H1 (cell line): ENCODE results near the gene STXBP6. TPM values are rescaled to one million over a fixed set of nuclear protein-coding genes. Genes with fewer than 3 reads are reported as not detected.

Source experiments
- CTCF ChIA-PET: fragments of 300-600 bp; sonication (Branson Sonifier 250); formaldehyde crosslinking; loops from one replicate; lab custom pipeline; 2021; ENCODE audit not compliant: partially characterized antibody; lab: Charles Lee
- POLR2A ChIA-PET: fragments of 300-600 bp; sonication (Branson Sonifier 250); formaldehyde crosslinking; loops from one replicate; lab custom pipeline; 2021; ENCODE audit warnings: inconsistent platforms; ENCODE audit not compliant: partially characterized antibody; lab: Charles Lee
- DNase-seq, 2 experiments: peaks; one replicate each; pipeline versions ENCODE4 v3.0.0 to v3.0.0-alpha.2; 2010 to 2022; ENCODE audit warnings: low spot score in 2 of 2, low read depth in 1 of 2, mixed read lengths in 1 of 2
- FAIRE-seq: peaks from 2 replicates; lab custom pipeline; 2011; peaks lifted over from hg19 to GRCh38; lab: Jason Lieb, UNC
- H2AFZ ChIP-seq: 2 replicates; pipeline ENCODE4 v1.8.1; 2012; ENCODE audit warnings: low read length, inconsistent platforms
- H2AK5ac ChIP-seq: 2 replicates; pipeline ENCODE4 v1.6.1; 2013; ENCODE audit warnings: low read depth, low read length
- H2BK120ac ChIP-seq: replicated peaks from 2 replicates; pipeline ENCODE3; 2013; ENCODE audit warnings: low read depth, low read length, inconsistent platforms
- H2BK12ac ChIP-seq: 2 replicates; pipeline ENCODE4 v1.6.1; 2013; ENCODE audit warnings: low read depth, low read length
- H2BK15ac ChIP-seq: 2 replicates; pipeline ENCODE4 v1.6.1; 2013; ENCODE audit warnings: low read length
- H2BK20ac ChIP-seq: 2 replicates; pipeline ENCODE4 v1.6.1; 2013; ENCODE audit warnings: low read length
- H2BK5ac ChIP-seq: 2 replicates; pipeline ENCODE4 v1.6.1; 2013; ENCODE audit warnings: low read depth, low read length
- H3K14ac ChIP-seq: 2 replicates; pipeline ENCODE4 v1.6.1; 2013; ENCODE audit warnings: inconsistent platforms; ENCODE audit not compliant: insufficient read length
- H3K18ac ChIP-seq: 2 replicates; pipeline ENCODE4 v1.6.1; 2013; ENCODE audit warnings: low read length; ENCODE audit errors: extremely low read depth
- H3K23ac ChIP-seq: 2 replicates; pipeline ENCODE4 v1.6.1; 2013; ENCODE audit warnings: inconsistent platforms; ENCODE audit not compliant: insufficient read length
- H3K23me2 ChIP-seq: 2 replicates; pipeline ENCODE4 v1.6.1; 2013; ENCODE audit warnings: low read depth, low read length
- H3K27ac ChIP-seq: 2 replicates; pipeline ENCODE4 v1.6.1; 2011; ENCODE audit warnings: low read depth, low read length, inconsistent platforms
- H3K27me3 ChIP-seq, 4 experiments: replicated peaks in 1 of 4; 1 replicate in 1 of 4; 2 replicates in 3 of 4; pipeline versions ENCODE4 v1.6.1 to v1.8.1; 2011 to 2013; ENCODE audit warnings: low read length in 3 of 4, mild to moderate bottlenecking in 3 of 4, inconsistent platforms in 2 of 4, mixed read lengths in 2 of 4, moderate library complexity in 1 of 4; ENCODE audit not compliant: control insufficient read depth in 3 of 4, insufficient read depth in 3 of 4; ENCODE audit errors: extremely low read depth in 1 of 4
- H3K36me3 ChIP-seq, 4 experiments: 2 replicates each; pipeline versions ENCODE4 v1.6.1 to v1.8.1; 2011 to 2013; ENCODE audit warnings: mild to moderate bottlenecking in 4 of 4, low read length in 3 of 4, moderate library complexity in 2 of 4, control low read depth in 1 of 4, inconsistent platforms in 1 of 4; ENCODE audit not compliant: insufficient read depth in 4 of 4, control insufficient read depth in 2 of 4
- H3K4ac ChIP-seq: replicated peaks from 2 replicates; pipeline ENCODE3; 2013; ENCODE audit warnings: low read length, low read depth, mixed read lengths, inconsistent platforms; ENCODE audit not compliant: insufficient read length
- H3K4me1 ChIP-seq, 4 experiments: replicated peaks in 1 of 4; 1 replicate in 1 of 4; 2 replicates in 3 of 4; pipeline versions ENCODE4 v1.6.1 to v1.8.1; 2011 to 2013; ENCODE audit warnings: low read length in 3 of 4, inconsistent platforms in 2 of 4, mixed read lengths in 1 of 4; ENCODE audit not compliant: insufficient read depth in 4 of 4, control insufficient read depth in 3 of 4
- H3K4me2 ChIP-seq, 2 experiments: 2 replicates each; pipeline versions ENCODE4 v1.6.1 to v1.8.1; 2011 to 2013; ENCODE audit warnings: low read depth in 2 of 2, low read length in 2 of 2, control low read depth in 1 of 2, inconsistent platforms in 1 of 2, mild to moderate bottlenecking in 1 of 2; ENCODE audit not compliant: insufficient read depth in 1 of 2
- H3K4me3 ChIP-seq, 4 experiments: fragments of 200-600, 300-600 bp in 1 of 4; sonication (generic), shearing (Covaris generic), sonication (Bioruptor Twin) in 1 of 4; 2 replicates each; pipeline versions ENCODE4 v1.5.1 to v1.8.1; 2011 to 2016; ENCODE audit warnings: low read length in 4 of 4, low read depth in 3 of 4, control low read depth in 2 of 4, inconsistent platforms in 2 of 4, mild to moderate bottlenecking in 2 of 4, mixed read lengths in 1 of 4, moderate library complexity in 1 of 4; ENCODE audit not compliant: insufficient read depth in 2 of 4; ENCODE audit errors: extremely low read depth in 1 of 4
- H3K56ac ChIP-seq: replicated peaks from 2 replicates; pipeline ENCODE3; 2013; ENCODE audit warnings: low read depth, mild to moderate bottlenecking, mixed read lengths, low read length, inconsistent platforms; ENCODE audit not compliant: insufficient read length
- H3K79me1 ChIP-seq: 2 replicates; pipeline ENCODE4 v1.6.1; 2013; ENCODE audit warnings: low read depth, low read length, control low read depth
- H3K79me2 ChIP-seq, 2 experiments: 2 replicates each; pipeline versions ENCODE4 v1.6.1 to v1.8.1; 2012 to 2013; ENCODE audit warnings: low read length in 2 of 2, mild to moderate bottlenecking in 2 of 2, inconsistent platforms in 1 of 2; ENCODE audit not compliant: insufficient read depth in 2 of 2, control insufficient read depth in 1 of 2
- H3K9ac ChIP-seq, 4 experiments: replicated peaks in 1 of 4; 1 replicate in 1 of 4; 2 replicates in 3 of 4; pipeline versions ENCODE4 v1.6.1 to v1.8.1; 2011 to 2013; ENCODE audit warnings: low read depth in 3 of 4, low read length in 3 of 4, control low read depth in 2 of 4, mild to moderate bottlenecking in 2 of 4, moderate library complexity in 2 of 4, inconsistent platforms in 1 of 4; ENCODE audit errors: extremely low read depth in 1 of 4
- H3K9me3 ChIP-seq, 2 experiments: 2 replicates each; pipeline versions ENCODE4 v1.6.1 to v1.8.1; 2012 to 2013; ENCODE audit warnings: mild to moderate bottlenecking in 2 of 2, moderate library complexity in 2 of 2, control low read depth in 1 of 2, inconsistent platforms in 1 of 2, low read depth in 1 of 2, low read length in 1 of 2, mixed read lengths in 1 of 2; ENCODE audit not compliant: insufficient read depth in 2 of 2
- H4K20me1 ChIP-seq, 2 experiments: replicated peaks in 1 of 2; 2 replicates each; pipeline versions ENCODE3 to v1.8.1; 2011 to 2013; ENCODE audit warnings: inconsistent platforms in 2 of 2, low read length in 2 of 2, mild to moderate bottlenecking in 1 of 2; ENCODE audit not compliant: insufficient read depth in 2 of 2, control insufficient read depth in 1 of 2
- H4K5ac ChIP-seq: 2 replicates; pipeline ENCODE4 v1.6.1; 2013; ENCODE audit warnings: low read length, low read depth, mixed read lengths, inconsistent platforms; ENCODE audit not compliant: insufficient read length
- H4K8ac ChIP-seq: 2 replicates; pipeline ENCODE4 v1.8.0; 2013; ENCODE audit warnings: mild to moderate bottlenecking, moderate library complexity, low read length, inconsistent platforms; ENCODE audit not compliant: insufficient read depth; ENCODE audit errors: extremely low read depth
- H4K91ac ChIP-seq: replicated peaks from 2 replicates; pipeline ENCODE3; 2013; ENCODE audit warnings: low read length, mixed read lengths, inconsistent platforms; ENCODE audit not compliant: insufficient read length
- BCL11A ChIP-seq, 2 experiments: IDR thresholded peaks; one replicate each; pipeline ENCODE4 v1.6.1; 2011; ENCODE audit warnings: low read depth in 2 of 2, low read length in 2 of 2, mild to moderate bottlenecking in 2 of 2
- CHD1 ChIP-seq: IDR thresholded peaks from 2 replicates; pipeline ENCODE4 v1.6.1; 2012; ENCODE audit warnings: low read depth, low read length, improper control_type of control experiment
- HDAC6 ChIP-seq: IDR thresholded peaks from one replicate; pipeline ENCODE4 v1.7.1; 2012; ENCODE audit warnings: low read depth, mild to moderate bottlenecking, inconsistent platforms, low read length, moderate library complexity
- KDM4A ChIP-seq: IDR thresholded peaks from one replicate; pipeline ENCODE4 v1.7.1; 2012; ENCODE audit warnings: low read depth, mild to moderate bottlenecking, moderate library complexity, low read length, inconsistent platforms; ENCODE audit not compliant: severe bottlenecking
- POU5F1 ChIP-seq: IDR thresholded peaks from 2 replicates; pipeline ENCODE4 v1.6.1; 2011; ENCODE audit warnings: low read depth, mild to moderate bottlenecking, low read length, moderate library complexity
- SAP30 ChIP-seq: fragments of 300-600 bp; sonication (generic); IDR thresholded peaks from 2 replicates; pipeline ENCODE4 v1.7.1; 2012; ENCODE audit warnings: low read length, moderate library complexity, mild to moderate bottlenecking, inconsistent platforms; ENCODE audit not compliant: insufficient read depth, insufficient replicate concordance
- SIX5 ChIP-seq: IDR thresholded peaks from 2 replicates; pipeline ENCODE4 v1.6.1; 2011; ENCODE audit warnings: mild to moderate bottlenecking, low read depth, low read length
- SP2 ChIP-seq: IDR thresholded peaks from 2 replicates; pipeline ENCODE4 v1.6.1; 2012; ENCODE audit warnings: mild to moderate bottlenecking, low read length, inconsistent platforms
- TBP ChIP-seq: IDR thresholded peaks from 2 replicates; pipeline ENCODE4 v1.6.1; 2011; ENCODE audit warnings: low read depth, low read length, improper control_type of control experiment
- TCF12 ChIP-seq: IDR thresholded peaks from 2 replicates; pipeline ENCODE4 v1.6.1; 2011; ENCODE audit warnings: low read depth, mild to moderate bottlenecking, low read length
- WGBS, 2 experiments: shearing (Covaris generic) in 1 of 2; methylation state at CpG; one replicate each; pipeline versions ENCODE4 v1.1.6 to v1.1.7; 2013 to 2015; ENCODE audit warnings: low lambda C conversion rate in 2 of 2, mixed read lengths in 2 of 2, inconsistent platforms in 1 of 2, low coverage in 1 of 2, missing lambda C conversion rate in 1 of 2; ENCODE audit not compliant: insufficient replicate concordance in 2 of 2, insufficient coverage in 1 of 2, insufficient read length in 1 of 2; ENCODE audit errors: extremely low coverage in 1 of 2, missing lambda C conversion rate in 1 of 2; 5-methylcytosine and 5-hydroxymethylcytosine counted together
- polyA plus RNA-seq, 7 experiments: library from polyadenylated mRNA; depleted of rRNA in 3 of 7; stranded (reverse) in 5 of 7; unstranded in 2 of 7; fragments of >200 nt in 5 of 7; fragments of 200-250 nt in 2 of 7; gene quantifications; 1 replicate in 5 of 7; 2 replicates in 1 of 7; 4 replicates in 1 of 7; pipeline versions ENCODE4 v1.2.1 to v1.2.3, GENCODE V29; 2011 to 2013; ENCODE audit warnings: missing spikeins in 2 of 7, mixed read lengths in 2 of 7
- total RNA-seq: library from RNA; stranded (reverse); fragmentation: NEBNext Ultra II Directional; extraction: Animal tissue kit (Norgen Biotek cat#: 25700); gene quantifications from 2 replicates; pipeline ENCODE4 v1.2.1, GENCODE V29; 2021
- TF ChIP-seq, protein P1 (sequence below), 3 experiments: IDR thresholded peaks; 1 replicate in 2 of 3; 2 replicates in 1 of 3; pipeline versions ENCODE4 v1.5.1 to v1.6.1; 2011; ENCODE audit warnings: low read length in 3 of 3, mild to moderate bottlenecking in 3 of 3, inconsistent platforms in 2 of 3, low read depth in 1 of 3, moderate library complexity in 1 of 3; ENCODE audit not compliant: insufficient read depth in 1 of 3; ENCODE audit errors: control extremely low read depth in 1 of 3

Gene STXBP6
- total and polyA plus RNA-seq, 2 of the 8 experiments (the other 6 are each of a cell fraction or from before 2014, with no cell fraction given): 9.4 to 18.1 TPM

DNA sequence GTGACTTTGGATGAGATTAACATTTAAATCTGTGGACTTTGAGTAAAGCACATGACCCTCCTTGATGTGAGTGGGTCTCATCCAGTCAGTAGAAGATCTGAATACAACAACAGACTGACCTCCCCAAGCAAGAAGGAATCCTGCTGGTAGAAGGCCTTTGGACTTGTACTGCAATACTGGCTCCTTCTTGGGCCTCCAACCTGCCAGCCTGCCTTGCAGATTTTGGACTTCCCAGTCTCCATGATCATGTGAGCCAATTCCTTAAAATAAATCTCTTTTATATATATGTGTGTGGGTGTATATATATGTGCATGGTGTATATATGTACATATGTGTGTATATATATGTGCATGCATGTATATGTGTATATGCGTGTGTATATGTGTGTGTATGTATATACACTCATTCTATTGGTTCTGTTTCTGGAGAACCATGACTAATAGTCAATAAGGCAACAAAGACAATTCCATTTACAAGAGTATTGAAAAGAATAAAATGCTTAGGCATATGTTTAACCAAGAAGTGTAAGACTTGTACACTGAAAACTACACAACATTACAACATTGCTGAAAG is 183.8 kb downstream of the STXBP6 start:
- no peak overlapping the region for H2BK12ac ChIP-seq
- H4K8ac ChIP-seq: no peak overlapping the region
- H3K18ac ChIP-seq: no peak overlapping the region
- DNase-seq: no peak
- H3K9ac ChIP-seq: no peak overlapping the region
- H3K9me3 ChIP-seq: no peaks in the 10 kb centered on the region
- no peaks in the 10 kb centered on the region; the same call in 1 of the 2 replicates for H3K79me1 ChIP-seq
- no peak for TF ChIP-seq BCL11A (IDR thresholded peaks at IDR 0.05; ENCODE audit: low read depth in 2 of 2, low read length in 2 of 2)
- TF ChIP-seq, protein P1, sequence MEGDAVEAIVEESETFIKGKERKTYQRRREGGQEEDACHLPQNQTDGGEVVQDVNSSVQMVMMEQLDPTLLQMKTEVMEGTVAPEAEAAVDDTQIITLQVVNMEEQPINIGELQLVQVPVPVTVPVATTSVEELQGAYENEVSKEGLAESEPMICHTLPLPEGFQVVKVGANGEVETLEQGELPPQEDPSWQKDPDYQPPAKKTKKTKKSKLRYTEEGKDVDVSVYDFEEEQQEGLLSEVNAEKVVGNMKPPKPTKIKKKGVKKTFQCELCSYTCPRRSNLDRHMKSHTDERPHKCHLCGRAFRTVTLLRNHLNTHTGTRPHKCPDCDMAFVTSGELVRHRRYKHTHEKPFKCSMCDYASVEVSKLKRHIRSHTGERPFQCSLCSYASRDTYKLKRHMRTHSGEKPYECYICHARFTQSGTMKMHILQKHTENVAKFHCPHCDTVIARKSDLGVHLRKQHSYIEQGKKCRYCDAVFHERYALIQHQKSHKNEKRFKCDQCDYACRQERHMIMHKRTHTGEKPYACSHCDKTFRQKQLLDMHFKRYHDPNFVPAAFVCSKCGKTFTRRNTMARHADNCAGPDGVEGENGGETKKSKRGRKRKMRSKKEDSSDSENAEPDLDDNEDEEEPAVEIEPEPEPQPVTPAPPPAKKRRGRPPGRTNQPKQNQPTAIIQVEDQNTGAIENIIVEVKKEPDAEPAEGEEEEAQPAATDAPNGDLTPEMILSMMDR (IDR thresholded peaks at IDR 0.05; ENCODE audit: control extremely low read depth in 1 of 3, insufficient read depth in 1 of 3, low read depth in 1 of 3, low read length in 3 of 3): no peak
- TF ChIP-seq HDAC6: no peak
- TF ChIP-seq SAP30: no peak
- TF ChIP-seq POU5F1: no peak
- no peak for TF ChIP-seq TBP
- TF ChIP-seq KDM4A: no peak
- TF ChIP-seq SP2: no peak
- TF ChIP-seq CHD1: no peak
- no peak for TF ChIP-seq SIX5
- no peak for TF ChIP-seq TCF12
- ChIA-PET POLR2A (no interaction called here), CTCF (no interaction called here)
- no peak for FAIRE-seq
- no peak overlapping the region for H3K14ac ChIP-seq
- H3K23ac ChIP-seq: no peak overlapping the region
- no peaks in the 10 kb centered on the region for H4K20me1 ChIP-seq
- H4K5ac ChIP-seq: no peak overlapping the region
- H2BK5ac ChIP-seq: no peak overlapping the region
- no peaks in the 10 kb centered on the region for H3K36me3 ChIP-seq
- H4K91ac ChIP-seq: no peak overlapping the region
- no peaks in the 10 kb centered on the region for H3K27me3 ChIP-seq
- H3K4me1 ChIP-seq: peaks cover 0 to 2% (median 0%) of the 10 kb centered on the region in 4 experiments; a peak in 1 of 7 replicates
- no peak overlapping the region for H3K27ac ChIP-seq
- H2BK120ac ChIP-seq: no peak overlapping the region
- no peak overlapping the region for H3K4me2 ChIP-seq
- H3K56ac ChIP-seq: no peak overlapping the region
- no peak overlapping the region for H3K4ac ChIP-seq
- H2AK5ac ChIP-seq: no peak overlapping the region
- WGBS, 2 experiments: 82% methylated on average over 1 of the region's 1 CpG; no CpG with 5 or more reads in 1 of the 2 experiments
- no peak overlapping the region for H2AFZ ChIP-seq
- no peak overlapping the region for H2BK15ac ChIP-seq
- H2BK20ac ChIP-seq: no peak overlapping the region
- no peaks in the 10 kb centered on the region for H3K79me2 ChIP-seq
- H3K23me2 ChIP-seq: no peaks in the 10 kb centered on the region
- no peak overlapping the region for H3K4me3 ChIP-seq
